ENCODE measurements around the gene WWC1. TPM values are rescaled to one million over a fixed set of nuclear protein-coding genes. Genes with fewer than 3 reads are reported as not detected.

WWC1 gene
- total RNA-seq, 1 experiment from 2014 or later = 108 TPM

- no peak for TF ChIP-seq CTCF (IDR thresholded peaks at IDR 0.05; ENCODE audit: insufficient read depth in 1 of 2, low read depth in 1 of 2, low read length in 1 of 2, severe bottlenecking in 1 of 2, unreplicated experiment in 1 of 2)
- POLR2A ChIA-PET = no interaction called here
- Histone ChIP-seq H3K4me3 (ENCODE audit: low read depth, low read length) (no peak overlapping the region), H3K36me3 (ENCODE audit: control insufficient read depth, insufficient read depth, low read length) (no peaks in the 10 kb centered on the region), H3K9me3 (no peaks in the 10 kb centered on the region), H3K4me1 (peaks cover 32% of the 10 kb centered on the region), H3K27me3 (replicated peaks; ENCODE audit: control insufficient read depth, insufficient read depth, low read length) (no peaks in the 10 kb centered on the region)
- BruUV-seq (replicated peaks) = no TSS peak
- H3K4me3 Mint-ChIP-seq (ENCODE audit: unreplicated experiment) = no peak overlapping the region
- no peak overlapping the region for H3K27ac Mint-ChIP-seq (ENCODE audit: unreplicated experiment)
- no peaks in the 10 kb centered on the region for H3K27me3 Mint-ChIP-seq (ENCODE audit: insufficient read depth, unreplicated experiment)
- peaks cover 2% of the 10 kb centered on the region for H3K36me3 Mint-ChIP-seq (ENCODE audit: insufficient read depth, unreplicated experiment)
- CTCF ChIA-PET = interaction anchor here (1.1 kb wide), 1 partner anchor 16 kb away, joined by 3 read pairs; the partner anchor contains the start of gene WWC1
- intact Hi-C loops (cut with micrococcal nuclease; ENCODE audit: unreplicated experiment) = loop anchor here (10.0 kb wide), 1 partner anchor 299 kb away; the partner anchor contains the start of gene PANK3
- H3K4me1 Mint-ChIP-seq (ENCODE audit: low read depth, unreplicated experiment) = peaks cover 44% of the 10 kb centered on the region
- no peaks in the 10 kb centered on the region for H3K9me3 Mint-ChIP-seq (ENCODE audit: unreplicated experiment)
- DNase-seq = no peak
Observed at GRCh38 chr5:168275940-168276339, 15.5 kb upstream of the WWC1 start.

- intact Hi-C loops (cut with micrococcal nuclease; ENCODE audit: unreplicated experiment) = no loop called here
- Mint-ChIP-seq H3K27me3 (ENCODE audit: insufficient read depth, unreplicated experiment) (no peaks in the 10 kb centered on the region), H3K36me3 (ENCODE audit: insufficient read depth, unreplicated experiment) (peaks cover 4% of the 10 kb centered on the region), H3K9me3 (ENCODE audit: unreplicated experiment) (peaks cover 21% of the 10 kb centered on the region), H3K4me1 (ENCODE audit: low read depth, unreplicated experiment) (peaks cover 36% of the 10 kb centered on the region), H3K4me3 (ENCODE audit: unreplicated experiment) (no peak overlapping the region), H3K27ac (ENCODE audit: unreplicated experiment) (peak overlapping the region; percentile 21)
- DNase-seq = peak; percentile 57 to 62
- no peak overlapping the region for H3K4me3 ChIP-seq (ENCODE audit: low read depth, low read length)
- H3K27me3 ChIP-seq (replicated peaks; ENCODE audit: control insufficient read depth, insufficient read depth, low read length) = no peaks in the 10 kb centered on the region
- H3K36me3 ChIP-seq (ENCODE audit: control insufficient read depth, insufficient read depth, low read length) = no peaks in the 10 kb centered on the region
- BruUV-seq (replicated peaks) = no TSS peak
- ChIA-PET CTCF (interaction anchor here (1.0 to 2.3 kb wide), 4 partner anchors 10 to 18 kb away, joined by 4 to 16 read pairs (median 6); partner anchors contain the start of gene WWC1), POLR2A (interaction anchor here (0.8 to 1.4 kb wide), 3 partner anchors 10 to 13 kb away, joined by 3 to 8 read pairs (median 6); partner anchors contain the start of gene WWC1)
- 0 out of 2 replicates have a peak, but pooled peaks cover 4% of the 10 kb centered on the region for H3K9me3 ChIP-seq
- peaks cover 34% of the 10 kb centered on the region for H3K4me1 ChIP-seq
- TF ChIP-seq CTCF (IDR thresholded peaks at IDR 0.05; ENCODE audit: insufficient read depth in 1 of 2, low read depth in 1 of 2, low read length in 1 of 2, severe bottlenecking in 1 of 2, unreplicated experiment in 1 of 2) = no peak
Observed at GRCh38 chr5:168282120-168282519, 9.3 kb upstream of the WWC1 start.

- intact Hi-C loops (cut with micrococcal nuclease; ENCODE audit: unreplicated experiment) = no loop called here
- Mint-ChIP-seq H3K27me3 (ENCODE audit: insufficient read depth, unreplicated experiment) (no peaks in the 10 kb centered on the region), H3K9me3 (ENCODE audit: unreplicated experiment) (peaks cover 21% of the 10 kb centered on the region), H3K36me3 (ENCODE audit: insufficient read depth, unreplicated experiment) (peaks cover 21% of the 10 kb centered on the region), H3K4me3 (ENCODE audit: unreplicated experiment) (no peak overlapping the region), H3K4me1 (ENCODE audit: low read depth, unreplicated experiment) (peaks cover 54% of the 10 kb centered on the region), H3K27ac (ENCODE audit: unreplicated experiment) (no peak overlapping the region)
- H3K9me3 ChIP-seq = 0 out of 2 replicates have a peak, but pooled peaks cover 4% of the 10 kb centered on the region
- no peaks in the 10 kb centered on the region for H3K36me3 ChIP-seq (ENCODE audit: control insufficient read depth, insufficient read depth, low read length)
- H3K4me3 ChIP-seq (ENCODE audit: low read depth, low read length) = no peak overlapping the region
- ChIA-PET POLR2A (no interaction called here), CTCF (no interaction called here)
- no peak for TF ChIP-seq CTCF (IDR thresholded peaks at IDR 0.05; ENCODE audit: insufficient read depth in 1 of 2, low read depth in 1 of 2, low read length in 1 of 2, severe bottlenecking in 1 of 2, unreplicated experiment in 1 of 2)
- DNase-seq = no peak
- peaks cover 43% of the 10 kb centered on the region for H3K4me1 ChIP-seq
- no TSS peak for BruUV-seq (replicated peaks)
- H3K27me3 ChIP-seq (replicated peaks; ENCODE audit: control insufficient read depth, insufficient read depth, low read length) = no peaks in the 10 kb centered on the region
Observed at GRCh38 chr5:168284809-168285208, 6.6 kb upstream of the WWC1 start.

Measured in Caco-2 (cell line).